ENCODE results near the gene LTB4R.

- TF ChIP-seq CTCF (conservative IDR thresholded peaks at IDR 0.05) (no peak), ZFX (IDR thresholded peaks at IDR 0.05) (no peak)
Measured at GRCh38 chr14:24334431-24335291, 23.4 kb downstream of the LTB4R start, which contains the start of gene ADCY4.

Data from C4-2B (cell line).